MCF 10A (cell line): ENCODE data around the gene CRBN. TPM values are rescaled to one million over a fixed set of nuclear protein-coding genes. Genes with fewer than 3 reads are reported as not detected.

Experiments used
- BruUV-seq: library from RNA; stranded (reverse); fragments of 400-500 nt; replicated peaks from 2 replicates; lab custom pipeline; 2021; lab: Mats Ljungman, UMichigan
- CTCF ChIA-PET: fragments of 300-600 bp; sonication (Branson Sonifier 250); formaldehyde crosslinking; extraction: SDS; loops from one replicate; lab custom pipeline; 2021; ENCODE audit warnings: antibody characterized with exemption, inconsistent platforms; lab: Yijun Ruan, JAX
- POLR2A ChIA-PET: fragments of 300-600, 350-650 bp; sonication (Branson Sonifier 250); formaldehyde crosslinking; extraction: SDS; loops from one replicate; lab custom pipeline; 2020; ENCODE audit warnings: antibody characterized with exemption, inconsistent platforms; lab: Yijun Ruan, JAX
- DNase-seq: peaks from one replicate; pipeline ENCODE4 v3.0.0-alpha.2; 2018; ENCODE audit not compliant: unreplicated experiment
- H3K27ac Mint-ChIP-seq: one replicate; pipeline ENCODE4 v1.8.0; 2022; ENCODE audit warnings: mild to moderate bottlenecking, low read depth, mixed read lengths; ENCODE audit not compliant: unreplicated experiment
- H3K27me3 Mint-ChIP-seq: one replicate; pipeline ENCODE4 v1.8.0; 2022; ENCODE audit warnings: mixed read lengths; ENCODE audit not compliant: insufficient read depth, unreplicated experiment
- H3K36me3 Mint-ChIP-seq: one replicate; pipeline ENCODE4 v1.8.0; 2022; ENCODE audit warnings: mild to moderate bottlenecking, moderate library complexity, mixed read lengths; ENCODE audit not compliant: insufficient read depth, unreplicated experiment
- H3K4me1 Mint-ChIP-seq: one replicate; pipeline ENCODE4 v1.8.0; 2022; ENCODE audit warnings: mixed read lengths; ENCODE audit not compliant: insufficient read depth, unreplicated experiment
- H3K4me3 Mint-ChIP-seq: one replicate; pipeline ENCODE4 v1.8.0; 2022; ENCODE audit warnings: mild to moderate bottlenecking, moderate library complexity, mixed read lengths; ENCODE audit not compliant: unreplicated experiment
- H3K9me3 Mint-ChIP-seq: one replicate; pipeline ENCODE4 v1.8.0; 2022; ENCODE audit warnings: mixed read lengths; ENCODE audit not compliant: unreplicated experiment
- intact Hi-C: fragments of 100-400 bp; cut with micrococcal nuclease; formaldehyde crosslinking; loops from 2 replicates; pipeline ENCODE4 v1.14.1; 2022
- total RNA-seq: library from RNA; stranded (reverse); gene quantifications from 2 replicates; pipeline ENCODE4 v1.2.3, GENCODE V29; 2022
- TF ChIP-seq, protein P1 (sequence below): fragments of 200-600 bp; IDR thresholded peaks from one replicate; pipeline ENCODE4 v1.8.0; 2022; ENCODE audit warnings: antibody characterized with exemption, mild to moderate bottlenecking; ENCODE audit not compliant: unreplicated experiment

Gene CRBN
- total RNA-seq, 1 experiment from 2014 or later = 23.0 TPM

- CTCF ChIA-PET = interaction anchor here (0.6 kb wide), 2 partner anchors 13 to 124 kb away, joined by 3 to 5 read pairs; no protein-coding TSS in a partner anchor
- H3K27me3 Mint-ChIP-seq = no peaks in the 10 kb centered on the region
- intact Hi-C loops = no loop called here
- no TSS peak for BruUV-seq
- TF ChIP-seq, protein P1, sequence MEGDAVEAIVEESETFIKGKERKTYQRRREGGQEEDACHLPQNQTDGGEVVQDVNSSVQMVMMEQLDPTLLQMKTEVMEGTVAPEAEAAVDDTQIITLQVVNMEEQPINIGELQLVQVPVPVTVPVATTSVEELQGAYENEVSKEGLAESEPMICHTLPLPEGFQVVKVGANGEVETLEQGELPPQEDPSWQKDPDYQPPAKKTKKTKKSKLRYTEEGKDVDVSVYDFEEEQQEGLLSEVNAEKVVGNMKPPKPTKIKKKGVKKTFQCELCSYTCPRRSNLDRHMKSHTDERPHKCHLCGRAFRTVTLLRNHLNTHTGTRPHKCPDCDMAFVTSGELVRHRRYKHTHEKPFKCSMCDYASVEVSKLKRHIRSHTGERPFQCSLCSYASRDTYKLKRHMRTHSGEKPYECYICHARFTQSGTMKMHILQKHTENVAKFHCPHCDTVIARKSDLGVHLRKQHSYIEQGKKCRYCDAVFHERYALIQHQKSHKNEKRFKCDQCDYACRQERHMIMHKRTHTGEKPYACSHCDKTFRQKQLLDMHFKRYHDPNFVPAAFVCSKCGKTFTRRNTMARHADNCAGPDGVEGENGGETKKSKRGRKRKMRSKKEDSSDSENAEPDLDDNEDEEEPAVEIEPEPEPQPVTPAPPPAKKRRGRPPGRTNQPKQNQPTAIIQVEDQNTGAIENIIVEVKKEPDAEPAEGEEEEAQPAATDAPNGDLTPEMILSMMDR = no peak
- no peaks in the 10 kb centered on the region for H3K4me1 Mint-ChIP-seq
- no peak overlapping the region for H3K27ac Mint-ChIP-seq
- DNase-seq = no peak
- no peaks in the 10 kb centered on the region for H3K9me3 Mint-ChIP-seq
- no peak overlapping the region for H3K4me3 Mint-ChIP-seq
- POLR2A ChIA-PET = interaction anchor here (1.5 kb wide), 1 partner anchor 9 kb away, joined by 3 read pairs; no protein-coding TSS in a partner anchor
- H3K36me3 Mint-ChIP-seq = peaks cover 97% of the 10 kb centered on the region
Measured at GRCh38 chr3:3151513-3151912, 28.0 kb downstream of the CRBN start.

DNA sequence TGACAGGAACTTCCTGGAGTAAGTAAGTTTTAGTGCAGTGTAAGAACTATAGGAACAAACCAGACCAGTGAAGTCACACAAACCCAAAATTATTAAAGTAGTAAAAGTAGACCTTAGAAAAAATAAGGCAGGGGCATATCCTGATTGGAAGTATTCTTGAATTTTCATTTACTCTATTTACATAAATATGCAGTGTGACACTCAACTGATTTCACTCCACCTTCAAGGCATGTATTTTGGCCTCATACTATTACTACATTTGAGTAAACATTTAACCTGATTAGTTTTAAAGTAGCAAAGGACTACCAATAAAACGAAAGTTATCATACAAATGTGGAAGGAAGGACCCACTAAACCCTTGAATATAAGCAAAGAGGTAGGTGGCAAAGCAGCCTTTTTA is 29.9 kb downstream of the CRBN start:
- no TSS peak for BruUV-seq
- Mint-ChIP-seq H3K4me3 (no peak overlapping the region), H3K9me3 (no peaks in the 10 kb centered on the region), H3K36me3 (peaks cover 97% of the 10 kb centered on the region), H3K4me1 (no peaks in the 10 kb centered on the region), H3K27me3 (no peaks in the 10 kb centered on the region), H3K27ac (no peak overlapping the region)
- no peak for DNase-seq
- intact Hi-C loops = no loop called here
- CTCF ChIA-PET = no interaction called here
- POLR2A ChIA-PET = no interaction called here
- TF ChIP-seq, protein P1 = no peak

DNA sequence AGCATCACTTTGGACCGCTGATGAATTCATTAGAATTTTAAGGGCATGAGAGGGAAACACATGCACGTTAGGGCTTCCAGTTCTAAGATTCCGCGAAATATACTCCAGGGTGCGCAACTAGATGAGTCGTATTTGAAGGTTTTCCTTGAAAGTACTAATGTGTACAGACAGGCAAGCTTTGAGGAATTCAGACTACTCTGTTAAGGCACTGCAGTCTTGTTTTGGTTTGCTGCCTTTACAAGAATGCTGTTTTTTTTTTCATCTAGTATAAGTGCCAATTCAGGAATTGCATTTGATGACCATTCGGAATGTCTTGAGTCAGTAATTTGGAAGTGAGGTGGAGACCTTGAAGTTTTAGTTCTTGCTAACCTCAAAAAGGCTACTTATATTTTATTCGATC is 33.7 kb downstream of the CRBN start:
- Mint-ChIP-seq H3K4me1 (no peaks in the 10 kb centered on the region), H3K27ac (peak overlapping the region; percentile 6), H3K36me3 (peaks cover 98% of the 10 kb centered on the region), H3K27me3 (no peaks in the 10 kb centered on the region), H3K9me3 (no peaks in the 10 kb centered on the region), H3K4me3 (no peak overlapping the region)
- TF ChIP-seq, protein P1 = no peak
- ChIA-PET POLR2A (interaction anchor here (2.2 kb wide), 1 partner anchor 8 kb away, joined by 10 read pairs; no protein-coding TSS in a partner anchor), CTCF (interaction anchor here (0.9 to 2.0 kb wide), 2 partner anchors 18 to 26 kb away, joined by 3 to 6 read pairs; no protein-coding TSS in a partner anchor)
- no TSS peak for BruUV-seq
- no peak for DNase-seq
- intact Hi-C loops = no loop called here

DNA sequence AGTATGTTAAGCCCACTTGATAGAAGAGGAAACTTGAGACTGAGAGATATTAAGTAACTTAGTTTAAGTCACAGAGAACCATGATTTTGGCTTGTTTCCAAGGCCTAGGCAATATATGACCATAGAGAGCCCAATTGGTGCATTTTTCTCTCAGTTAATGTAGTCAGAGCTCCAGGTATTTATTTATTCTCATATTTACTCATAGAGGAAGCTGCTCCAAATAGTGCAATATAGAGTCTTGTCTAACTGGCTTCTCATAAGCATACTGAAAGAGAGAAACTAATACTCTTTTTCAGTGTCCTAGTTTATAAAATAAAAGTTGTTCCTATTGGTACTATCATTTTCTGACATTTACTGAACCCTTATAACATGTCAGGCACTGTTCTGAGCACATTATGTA is 37.6 kb downstream of the CRBN start:
- Mint-ChIP-seq H3K9me3 (no peaks in the 10 kb centered on the region), H3K36me3 (peaks cover 98% of the 10 kb centered on the region), H3K27me3 (no peaks in the 10 kb centered on the region), H3K4me1 (no peaks in the 10 kb centered on the region), H3K4me3 (no peak overlapping the region), H3K27ac (no peak overlapping the region)
- DNase-seq = no peak
- no TSS peak for BruUV-seq
- ChIA-PET CTCF (no interaction called here), POLR2A (interaction anchor here (0.6 to 1.6 kb wide), 5 partner anchors 8 to 1089 kb away, joined by 3 to 7 read pairs (median 3); no protein-coding TSS in a partner anchor)
- TF ChIP-seq, protein P1 = no peak
- intact Hi-C loops = no loop called here
